KOPT-K1 (cell line): Measurements from ENCODE around the gene ZFR.
"Not testable (repeated sequence)": the region's sequence is repeated elsewhere in the genome, so short reads cannot be mapped to it uniquely, and the experiment has no call there.

Experiments
- H3K27ac ChIP-seq: fragments of 200-600 bp; sonication (generic); 2 replicates; pipeline ENCODE4 v1.5.1; 2016; ENCODE audit warnings: antibody characterized with exemption, mild to moderate bottlenecking, low read depth, low read length; ENCODE audit not compliant: poor library complexity, severe bottlenecking
- H3K36me3 ChIP-seq: fragments of 200-600 bp; sonication (generic); 2 replicates; pipeline ENCODE4 v1.5.1; 2017; ENCODE audit warnings: antibody characterized with exemption, mild to moderate bottlenecking, low read length, moderate library complexity; ENCODE audit not compliant: insufficient read depth
- H3K9me3 ChIP-seq: fragments of 200-600 bp; sonication (generic); 2 replicates; pipeline ENCODE4 v1.5.1; 2017; ENCODE audit warnings: antibody characterized with exemption, low read length, mild to moderate bottlenecking; ENCODE audit not compliant: insufficient read depth, poor library complexity, severe bottlenecking

ZFR gene

DNA sequence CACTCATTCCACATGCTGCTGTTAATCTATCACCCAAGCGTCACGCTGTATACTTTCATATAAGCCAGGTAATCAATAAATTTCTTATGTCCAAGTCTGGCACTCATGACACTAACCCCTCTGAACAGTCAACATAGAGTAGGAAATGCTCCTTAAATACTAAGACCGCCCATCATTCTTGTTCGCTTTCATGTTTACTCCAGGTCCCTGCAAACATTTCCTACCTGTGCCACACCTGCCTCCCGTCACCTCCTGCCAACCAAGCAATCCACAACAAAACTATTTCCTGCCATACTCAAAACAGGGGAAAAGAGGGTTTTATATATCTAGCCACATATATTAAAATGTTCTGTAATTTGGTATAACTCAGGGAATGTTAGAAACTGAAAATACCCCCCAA lies 39.0 kb downstream of the ZFR start:
- H3K27ac ChIP-seq: no peak overlapping the region
- no peaks in the 10 kb centered on the region for H3K9me3 ChIP-seq
- peaks cover 100% of the 10 kb centered on the region for H3K36me3 ChIP-seq

DNA sequence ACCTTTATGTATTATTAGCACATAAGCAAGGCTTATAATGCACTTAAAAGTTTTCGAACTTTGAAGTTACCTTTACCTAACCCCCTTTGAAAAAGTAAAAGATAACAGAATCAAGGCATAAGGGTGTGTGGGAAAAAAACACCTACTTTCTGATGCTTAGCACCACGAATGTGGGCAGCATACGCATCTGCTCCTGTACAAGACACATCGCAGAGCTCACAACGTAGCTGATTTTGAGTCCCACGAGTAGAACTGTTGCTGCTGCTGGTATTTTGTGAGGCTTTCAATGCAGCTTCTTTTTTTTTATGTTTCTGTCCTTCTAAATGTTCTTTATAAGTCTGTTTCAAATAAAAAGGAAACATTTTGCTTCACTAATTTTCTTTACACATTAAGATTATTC lies 40.8 kb downstream of the ZFR start:
- H3K27ac ChIP-seq: no peak overlapping the region
- no peaks in the 10 kb centered on the region for H3K9me3 ChIP-seq
- H3K36me3 ChIP-seq: peaks cover 100% of the 10 kb centered on the region

DNA sequence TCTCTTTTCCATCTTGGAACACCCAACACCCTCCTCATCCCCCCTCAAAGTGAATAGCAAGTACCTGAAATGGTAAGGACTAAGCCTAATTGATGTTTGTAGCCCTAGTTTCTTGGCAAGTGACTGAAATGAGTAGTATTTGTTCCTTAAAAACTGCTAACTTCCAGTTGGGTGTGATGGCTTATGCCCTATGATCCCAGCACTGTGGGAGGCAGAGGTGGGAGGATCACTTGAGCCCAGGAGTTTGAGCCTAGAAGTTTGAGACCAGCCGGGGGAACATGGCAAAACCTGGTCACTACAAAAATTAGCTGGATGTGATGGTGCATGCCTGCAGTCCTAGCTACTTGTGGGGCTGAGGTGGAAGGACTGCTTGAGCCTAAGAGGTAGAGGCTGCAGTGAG lies 44.1 kb downstream of the ZFR start:
- no peaks in the 10 kb centered on the region for H3K9me3 ChIP-seq
- peaks cover 99% of the 10 kb centered on the region for H3K36me3 ChIP-seq
- no peak overlapping the region for H3K27ac ChIP-seq

DNA sequence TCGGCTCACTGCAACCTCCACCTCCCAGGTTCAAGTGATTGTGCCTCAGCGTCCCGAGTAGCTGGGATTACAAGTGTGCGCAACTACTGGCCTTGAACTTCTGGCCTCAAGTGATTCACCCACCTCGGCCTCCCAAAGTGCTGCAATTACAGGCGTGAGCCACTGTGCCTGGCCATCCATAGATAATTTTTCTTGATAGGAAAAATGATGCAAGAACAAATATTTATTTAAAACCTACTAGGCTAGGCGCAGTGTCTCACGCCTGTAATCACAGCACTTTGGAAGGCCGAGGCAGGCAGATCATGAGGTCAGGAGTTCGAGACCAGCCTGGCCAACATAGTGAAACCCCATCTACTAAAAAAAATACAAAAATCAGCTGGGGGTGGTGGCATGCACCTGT lies 45.8 kb downstream of the ZFR start:
- H3K9me3 ChIP-seq, H3K27ac ChIP-seq: not testable (repeated sequence)
- H3K36me3 ChIP-seq: peaks cover 99% of the 10 kb centered on the region

DNA sequence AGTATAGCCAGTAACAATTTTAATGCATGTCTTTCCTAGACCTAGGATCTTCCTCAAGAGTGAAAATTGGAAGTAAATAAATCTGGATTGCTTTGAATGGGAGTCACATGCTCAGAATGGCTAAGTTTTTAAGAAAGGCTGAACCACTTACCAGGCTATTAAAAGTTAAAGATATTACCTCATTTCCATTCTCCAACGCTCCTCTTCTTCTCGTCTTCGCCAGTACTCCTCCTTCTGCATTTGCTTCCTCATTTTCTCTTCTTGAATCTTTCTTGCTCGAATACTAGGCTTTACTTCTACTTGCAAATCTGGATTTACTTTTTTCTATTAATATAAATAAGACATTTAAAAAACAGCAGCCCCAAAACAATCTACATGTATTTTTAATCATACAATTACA lies 49.6 kb downstream of the ZFR start:
- Histone ChIP-seq H3K27ac (no peak overlapping the region), H3K36me3 (peaks cover 98% of the 10 kb centered on the region), H3K9me3 (no peaks in the 10 kb centered on the region)

DNA sequence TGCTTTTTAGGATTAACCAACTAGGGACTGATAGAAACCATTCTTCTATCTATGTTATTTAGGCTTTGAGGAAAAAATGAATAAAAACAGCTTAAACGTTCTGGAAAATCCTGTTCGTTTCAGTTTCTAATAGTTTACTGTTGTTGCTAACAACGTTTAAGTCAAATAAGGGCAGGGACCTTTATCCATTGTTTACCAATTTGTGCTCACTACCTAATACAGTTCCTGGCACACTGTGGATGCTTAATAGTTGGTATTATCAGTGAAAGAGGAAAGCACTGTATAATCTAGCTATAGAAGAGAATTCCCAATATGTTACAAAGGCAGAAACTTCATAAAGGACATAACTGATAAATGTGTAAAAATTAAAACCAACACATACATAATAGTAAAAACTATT lies 52.5 kb downstream of the ZFR start:
- Histone ChIP-seq H3K36me3 (peaks cover 98% of the 10 kb centered on the region), H3K9me3 (no peaks in the 10 kb centered on the region), H3K27ac (no peak overlapping the region)

DNA sequence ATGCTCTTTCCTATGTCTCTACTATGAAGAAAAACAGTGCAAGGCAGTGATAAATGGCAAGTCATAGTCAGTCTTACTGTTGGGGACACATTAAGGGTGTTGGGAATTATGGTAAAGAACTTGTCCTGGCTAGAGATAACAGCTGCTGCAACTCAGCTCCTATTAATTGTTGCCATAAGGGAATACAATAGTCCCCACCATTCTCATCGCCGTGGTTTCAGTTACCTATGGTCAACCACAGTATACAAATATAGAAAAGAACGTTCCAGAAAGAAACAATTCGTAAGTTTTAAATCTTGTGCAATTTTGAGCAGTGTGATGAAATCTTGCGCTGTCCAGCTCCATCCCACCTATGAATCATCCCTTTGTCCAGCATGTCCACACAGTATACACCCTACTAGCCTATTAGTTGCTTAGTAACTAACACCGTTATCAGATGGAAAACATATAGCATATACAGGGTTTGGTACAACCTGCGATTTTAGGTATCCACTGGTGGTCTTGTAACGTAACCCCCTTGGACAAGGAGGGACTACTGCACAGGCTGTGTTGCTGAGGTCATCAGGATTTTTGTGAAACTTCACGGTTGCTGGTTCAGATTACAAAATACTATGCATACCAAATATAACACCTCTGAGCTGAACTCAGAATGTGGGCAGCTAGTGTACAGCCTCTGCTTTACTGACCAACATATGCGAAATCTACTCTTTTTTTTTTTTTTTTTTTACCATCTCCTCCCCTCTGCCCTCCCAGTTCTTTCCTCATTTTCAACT lies 53.5 kb downstream of the ZFR start:
- Histone ChIP-seq H3K9me3 (no peaks in the 10 kb centered on the region), H3K36me3 (peaks cover 98% of the 10 kb centered on the region), H3K27ac (no peak overlapping the region)

DNA sequence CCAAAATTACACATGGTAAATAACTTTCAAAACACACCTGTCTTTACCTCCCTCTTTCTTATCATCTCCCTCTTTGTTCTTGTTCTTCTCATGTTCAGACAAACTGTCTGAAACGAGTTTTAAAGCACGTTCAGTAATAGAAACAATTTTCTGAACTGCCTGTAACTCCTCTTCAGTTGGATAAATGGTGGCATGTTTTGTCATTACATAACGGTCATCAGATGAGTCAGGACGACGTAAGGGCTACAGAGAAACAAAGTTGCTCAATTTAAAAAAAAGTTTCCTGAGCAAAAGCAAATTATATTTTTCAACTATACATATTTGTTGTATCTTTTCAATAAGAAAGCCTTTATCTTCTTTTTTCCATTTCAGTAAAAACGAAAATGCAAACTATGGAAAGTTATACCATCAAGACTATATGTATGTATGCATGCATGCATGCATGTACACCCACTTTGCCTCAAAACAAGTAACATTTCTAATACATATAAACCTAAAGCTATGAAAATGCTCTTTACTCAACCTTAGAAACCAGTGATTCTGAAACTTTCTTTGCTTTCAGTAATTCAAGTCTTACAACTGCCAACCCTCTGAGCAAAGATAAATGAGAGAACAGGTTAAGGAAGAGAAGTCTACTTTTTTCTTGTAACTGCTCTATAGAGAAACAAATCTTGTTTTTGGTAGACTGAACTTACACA lies 56.0 kb downstream of the ZFR start:
- Histone ChIP-seq H3K36me3 (peaks cover 99% of the 10 kb centered on the region), H3K9me3 (no peaks in the 10 kb centered on the region), H3K27ac (no peak overlapping the region)

DNA sequence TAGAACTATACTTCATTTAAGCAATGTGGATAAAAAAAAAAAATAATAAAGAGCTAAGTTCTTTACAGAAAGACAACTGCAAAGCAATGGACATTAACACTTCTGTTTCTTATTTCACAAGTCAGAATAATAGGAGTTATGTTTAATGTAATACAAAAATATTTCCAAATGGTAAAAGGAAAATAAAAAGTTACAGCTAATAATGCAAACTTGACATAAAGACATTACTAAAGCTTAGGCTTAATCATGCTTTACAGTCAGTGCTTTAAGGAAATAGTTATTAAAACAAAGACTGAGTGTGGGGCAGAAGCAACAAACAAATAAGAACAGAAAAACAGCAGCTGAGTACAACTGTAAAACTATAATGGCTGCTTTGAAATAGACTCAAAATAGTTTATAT lies 56.7 kb downstream of the ZFR start:
- Histone ChIP-seq H3K36me3 (peaks cover 100% of the 10 kb centered on the region), H3K9me3 (no peaks in the 10 kb centered on the region), H3K27ac (no peak overlapping the region)

DNA sequence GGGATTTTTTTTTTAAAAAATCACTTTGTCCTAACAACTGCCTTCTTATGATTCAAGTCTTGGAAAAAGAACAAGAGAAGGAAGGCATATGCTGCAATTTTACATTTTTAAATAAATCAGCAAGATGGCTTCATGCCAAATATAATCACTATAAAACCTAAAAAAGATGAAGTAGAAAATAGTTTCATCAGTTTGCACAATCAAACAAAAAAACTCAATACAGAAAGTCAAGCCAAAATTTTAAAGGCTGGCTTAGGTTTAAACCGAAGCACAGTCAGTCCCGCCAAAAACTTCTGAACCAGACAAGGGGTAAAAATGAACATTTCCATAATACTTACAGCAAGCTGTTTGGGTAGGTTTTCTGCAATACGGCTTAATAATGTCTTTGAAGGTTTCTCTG lies 57.3 kb downstream of the ZFR start:
- peaks cover 100% of the 10 kb centered on the region for H3K36me3 ChIP-seq

DNA sequence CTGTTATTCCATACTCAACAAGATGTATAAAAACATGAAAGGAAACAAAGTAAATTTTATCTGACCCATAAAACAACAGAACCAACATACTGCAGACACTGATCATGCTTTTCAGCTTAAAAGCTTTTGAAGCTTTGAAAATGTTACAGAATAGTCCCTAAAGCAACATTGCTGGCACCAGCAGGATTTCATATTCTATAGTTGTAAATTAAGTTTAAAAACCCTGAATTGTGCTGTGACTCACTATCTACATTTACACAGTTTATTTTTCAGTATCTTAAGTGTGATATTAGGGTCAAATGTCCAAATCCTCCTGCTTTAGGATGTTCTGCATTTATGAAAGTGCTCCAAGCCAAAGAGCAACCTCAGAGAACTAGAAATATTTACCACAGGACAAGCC lies 59.9 kb downstream of the ZFR start:
- no peak overlapping the region for H3K27ac ChIP-seq
- H3K9me3 ChIP-seq: no peaks in the 10 kb centered on the region
- peaks cover 97% of the 10 kb centered on the region for H3K36me3 ChIP-seq

More for the DNA sequence above, 57.3 kb downstream of the ZFR start:
- Histone ChIP-seq H3K9me3 (no peaks in the 10 kb centered on the region), H3K27ac (no peak overlapping the region)

DNA sequence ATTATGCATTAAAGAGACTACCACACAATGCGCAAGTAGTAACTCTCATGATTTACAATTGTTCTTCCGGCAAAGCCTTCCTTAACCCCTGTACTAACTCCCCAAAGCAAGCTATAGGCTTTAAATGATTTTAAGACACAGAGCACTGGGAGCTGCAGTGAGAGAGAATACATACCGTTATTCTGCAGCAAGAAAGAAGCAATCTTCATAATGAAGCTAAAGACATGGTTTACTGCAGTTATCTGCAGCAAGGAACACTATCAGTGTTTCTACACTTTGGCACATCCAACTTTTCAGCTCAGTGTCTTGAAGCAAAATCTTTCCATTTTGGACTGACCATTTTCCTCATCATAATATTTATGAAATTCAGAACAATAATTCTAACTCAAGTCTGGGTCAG lies 61.0 kb downstream of the ZFR start:
- Histone ChIP-seq H3K36me3 (peaks cover 97% of the 10 kb centered on the region), H3K9me3 (no peaks in the 10 kb centered on the region), H3K27ac (no peak overlapping the region)

DNA sequence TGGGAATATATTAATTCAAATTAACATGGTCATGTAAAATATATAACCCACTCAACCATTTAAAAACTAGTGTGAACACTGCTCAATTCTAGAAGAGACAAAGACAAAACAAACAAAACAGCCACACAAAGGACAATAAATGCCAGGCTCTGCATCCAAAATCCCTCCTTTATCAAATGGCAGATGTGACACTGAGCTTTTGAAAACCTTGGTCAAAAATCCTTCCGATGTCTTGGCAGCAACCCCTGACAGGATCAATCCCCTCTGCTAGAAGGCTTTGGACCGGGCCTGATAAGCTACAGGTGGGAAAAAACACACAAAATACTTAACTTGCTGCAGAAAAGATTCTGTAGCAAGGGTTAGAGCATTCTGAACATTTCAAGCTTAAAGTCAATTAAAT lies 61.5 kb downstream of the ZFR start:
- H3K36me3 ChIP-seq: peaks cover 97% of the 10 kb centered on the region
- no peak overlapping the region for H3K27ac ChIP-seq
- H3K9me3 ChIP-seq: no peaks in the 10 kb centered on the region

DNA sequence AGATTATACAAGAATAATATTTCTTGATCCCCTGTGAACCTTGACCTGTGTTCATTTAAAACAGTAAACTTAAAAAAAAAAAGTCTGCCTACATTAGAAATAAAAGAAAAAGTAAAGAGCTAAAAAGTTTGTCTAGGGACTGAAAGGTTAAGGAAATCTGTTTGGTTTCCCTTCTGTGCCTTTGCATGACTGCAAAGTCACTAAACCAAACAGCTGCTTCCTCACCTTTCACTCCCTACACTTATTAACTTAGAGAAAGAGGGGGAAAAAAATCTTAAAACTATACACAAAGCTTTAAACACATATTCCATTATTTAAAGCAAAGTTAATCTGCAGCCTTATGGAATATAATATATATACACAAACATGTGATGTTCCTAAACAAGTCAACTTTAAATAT lies 65.1 kb downstream of the ZFR start:
- Histone ChIP-seq H3K27ac (no peak overlapping the region), H3K9me3 (no peaks in the 10 kb centered on the region), H3K36me3 (peaks cover 97% of the 10 kb centered on the region)

DNA sequence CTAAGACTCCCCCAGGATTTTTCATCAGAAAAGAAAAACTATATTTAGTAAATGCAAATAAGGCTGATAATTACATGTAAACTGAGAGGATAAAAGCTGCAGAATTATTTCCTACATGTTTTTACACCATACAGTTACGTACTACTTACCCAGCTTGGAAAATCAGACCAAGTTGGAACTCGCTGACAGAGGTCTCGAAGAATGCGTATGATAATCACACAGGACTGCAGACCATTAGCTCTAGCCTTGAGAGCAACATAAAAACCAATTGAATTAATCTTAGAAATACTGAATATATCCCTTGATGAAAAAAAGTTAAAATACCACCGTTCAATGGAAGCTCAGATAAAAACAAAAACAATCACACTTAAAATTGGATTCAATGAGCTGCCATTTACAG lies 65.6 kb downstream of the ZFR start:
- Histone ChIP-seq H3K9me3 (no peaks in the 10 kb centered on the region), H3K36me3 (peaks cover 96% of the 10 kb centered on the region), H3K27ac (no peak overlapping the region)
